IMR-90 (cell line): Measurements from ENCODE around the gene LOXL3. TPM values are rescaled to one million over a fixed set of nuclear protein-coding genes. Genes with fewer than 3 reads are reported as not detected.

ENCODE experiments used
- RFX5 ChIP-seq: IDR thresholded peaks from 2 replicates; pipeline ENCODE4 v1.8.0; 2012; ENCODE audit warnings: low read depth, mild to moderate bottlenecking, low read length, moderate library complexity
- polyA plus RNA-seq, 3 experiments: library from polyadenylated mRNA; depleted of rRNA; stranded (reverse); fragments of >200 nt; gene quantifications; 2 replicates each; pipeline ENCODE4 v1.2.3, GENCODE V29; 2012; ENCODE audit warnings: low replicate concordance in 1 of 3
- total RNA-seq: library from RNA; depleted of rRNA; stranded (reverse); fragments of >200 nt; gene quantifications from 2 replicates; pipeline ENCODE4 v1.2.3, GENCODE V29; 2012
- TF ChIP-seq, protein P1 (sequence below): fragments of 150-350 bp; IDR thresholded peaks from 2 replicates; pipeline ENCODE4 v1.6.1; 2017; ENCODE audit warnings: mild to moderate bottlenecking, antibody characterized with exemption, low read length, low read depth

The LOXL3 gene
- total and polyA plus RNA-seq, 2 of the 4 experiments (the other 2 are of a cell fraction) = 17.9 to 23.4 TPM

DNA sequence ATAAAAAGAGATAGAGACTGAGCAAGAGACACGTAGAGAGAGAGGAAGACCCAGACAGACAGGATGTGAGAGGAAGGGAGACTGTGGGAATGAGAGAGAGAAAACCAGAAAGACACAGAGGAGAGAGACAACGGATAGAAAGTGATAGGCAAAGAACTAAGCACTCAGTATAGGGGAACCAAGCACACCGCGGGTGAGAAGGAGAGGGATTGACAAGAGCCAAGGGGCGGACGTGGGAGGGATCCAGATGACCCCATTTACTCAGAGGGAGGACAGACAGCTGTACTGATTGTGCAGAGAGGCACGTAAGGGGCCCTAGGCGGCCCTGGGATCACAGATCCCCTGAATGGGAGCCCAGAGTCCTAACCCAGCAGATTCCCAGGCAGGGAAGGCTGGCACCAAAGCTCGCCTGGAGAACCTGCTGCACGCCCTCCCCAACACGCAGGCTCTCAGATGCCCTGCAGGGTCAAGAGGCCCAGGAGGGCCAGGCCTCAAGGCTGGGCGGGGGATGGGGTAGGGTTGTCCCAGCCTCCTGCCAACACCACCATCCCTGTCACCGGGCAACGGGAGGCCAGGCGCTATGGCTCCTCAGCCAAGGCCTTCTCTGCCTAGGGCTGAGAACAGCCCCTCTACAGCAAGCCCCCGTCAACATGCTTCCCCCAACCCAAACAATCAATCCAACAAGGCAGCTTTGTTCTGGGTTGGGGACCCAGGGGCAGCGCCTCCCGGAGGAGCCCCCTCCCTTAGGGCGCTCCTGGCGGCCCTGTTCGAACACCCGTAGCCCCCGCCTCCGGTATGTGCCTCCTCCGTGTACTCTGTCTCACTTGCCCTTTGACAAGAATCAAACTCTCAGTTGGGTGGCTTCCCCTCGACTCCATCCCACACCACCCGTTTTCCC is 579 bp downstream of the LOXL3 start (continued):
- TF ChIP-seq, protein P1, sequence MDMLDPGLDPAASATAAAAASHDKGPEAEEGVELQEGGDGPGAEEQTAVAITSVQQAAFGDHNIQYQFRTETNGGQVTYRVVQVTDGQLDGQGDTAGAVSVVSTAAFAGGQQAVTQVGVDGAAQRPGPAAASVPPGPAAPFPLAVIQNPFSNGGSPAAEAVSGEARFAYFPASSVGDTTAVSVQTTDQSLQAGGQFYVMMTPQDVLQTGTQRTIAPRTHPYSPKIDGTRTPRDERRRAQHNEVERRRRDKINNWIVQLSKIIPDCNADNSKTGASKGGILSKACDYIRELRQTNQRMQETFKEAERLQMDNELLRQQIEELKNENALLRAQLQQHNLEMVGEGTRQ = no peak
- TF ChIP-seq RFX5 = no peak
